Measurements from ENCODE around the gene CLCF1.

- no peak for TF ChIP-seq CTCF (optimal IDR thresholded peaks at IDR 0.05 in 1 of 3, IDR thresholded peaks at IDR 0.05 in 1 of 3, conservative IDR thresholded peaks at IDR 0.05 in 1 of 3; ENCODE audit: extremely low read depth in 1 of 3, insufficient read depth in 2 of 3, low read length in 3 of 3)
- TF ChIP-seq EZH2 (IDR thresholded peaks at IDR 0.05; ENCODE audit: low read length) = no peak
Measured at GRCh38 chr11:67364169-67364568, 9.2 kb downstream of the CLCF1 start.

Measured in keratinocyte (primary cell).